ENCODE results near the gene FNDC5. TPM values are rescaled to one million over a fixed set of nuclear protein-coding genes. Genes with fewer than 3 reads are reported as not detected.

Gene FNDC5
- 1.1 and 2.3 TPM in 2 replicates for total RNA-seq (2011; cell fraction: chromatin; rRNA removed; ENCODE audit: low replicate concordance)
- total RNA-seq (2011; cell fraction: nucleolus; rRNA removed) = 1.3 and 2.0 TPM in 2 replicates
- total RNA-seq (2011; cell fraction: nucleoplasm; rRNA removed) = 0.59 and 1.1 TPM in 2 replicates
- total RNA-seq (2014; rRNA removed) (0.14 and 0.61 TPM in 2 replicates), total RNA-seq (2014; rRNA removed; fragmentation: Illumina TruSeq; extraction: Trizol) (0.25 and 0.48 TPM in 2 replicates), total RNA-seq (2015; rRNA removed; fragmentation: Illumina TruSeq; extraction: Trizol) (0.22 and 0.41 TPM in 2 replicates), total RNA-seq (2021) (0.38 and 0.56 TPM in 2 replicates), polyA plus RNA-seq (2011; rRNA removed) (2.1 and 2.5 TPM in 2 replicates), polyA plus RNA-seq (2014; fragmentation: Illumina TruSeq; extraction: Trizol) (0.17 and 0.25 TPM in 2 replicates), polyA plus RNA-seq (2014; fragmentation: Nextera tagmentation; extraction: Ambion mirVana) (under 1 TPM; 0.06 to 0.10 TPM), polyA plus RNA-seq (2014; rRNA removed) (0.12 and 0.24 TPM in 2 replicates), polyA minus RNA-seq (2011; rRNA and poly(A)+ RNA removed) (2.6 and 3.1 TPM in 2 replicates), Bru-seq, nascent RNA (percentile 34 among the genes with signal in this experiment), BruChase-seq, experiment 1, labeled RNA remaining after a 2-hour chase (percentile 13 among the genes with signal in this experiment), BruChase-seq, experiment 2, labeled RNA remaining after a 6-hour chase (percentile 29 among the genes with signal in this experiment)
- 1.3 and 1.6 TPM in 2 replicates for polyA plus RNA-seq (2011; cell fraction: cytosol; rRNA removed)
- 5.0 and 6.0 TPM in 2 replicates for polyA plus RNA-seq (2011; cell fraction: nucleus; rRNA removed)
- polyA plus RNA-seq (2012) = 0.42 and 0.81 TPM in 2 replicates
- 0.38 TPM in 1 of 2 replicates, not detected in the other for polyA minus RNA-seq (2011; cell fraction: cytosol; rRNA and poly(A)+ RNA removed)
- 0.13 and 1.3 TPM in 2 replicates for polyA minus RNA-seq (2011; cell fraction: nucleus; rRNA and poly(A)+ RNA removed)
- long read RNA-seq, experiment 1, partial matches to known transcripts = 1 of 2 reads
- long read RNA-seq, experiment 1, other reads (novel, unspliced or antisense) = 1 of 2 reads
- long read RNA-seq, experiment 2, partial matches to known transcripts = 0 of 1 reads
- long read RNA-seq, experiment 2, other reads (novel, unspliced or antisense) = 1 of 1 reads
- long read RNA-seq, experiment 3 = 0 reads

- Histone ChIP-seq H3K27me3 (ENCODE audit: control insufficient read depth in 2 of 2, insufficient read depth in 2 of 2, low read length in 2 of 2) (peaks cover 4 to 20% of the 10 kb centered on the region in 2 experiments; a peak in 3 of 5 replicates), H3K4me3 (peak within 1 kb of the TSS; percentile 28), H3K27ac (ENCODE audit: extremely low read depth, low read depth, low read length) (no peak within 1 kb of the TSS), H4K20me1 (replicated peaks; ENCODE audit: control insufficient read depth, insufficient read depth, low read length) (peaks cover 9% of the 10 kb centered on the region), H2AFZ (ENCODE audit: low read depth, low read length) (peak within 1 kb of the TSS; percentile 14; the same call in 1 of the 2 replicates), H3K36me3 (ENCODE audit: control insufficient read depth, insufficient read depth, low read length) (no peaks in the 10 kb centered on the region), H3K79me2 (ENCODE audit: control insufficient read depth, insufficient read depth, low read length) (no peaks in the 10 kb centered on the region), H3K9ac (ENCODE audit: insufficient read depth in 1 of 2, low read depth in 2 of 2, low read length in 2 of 2) (peak within 1 kb of the TSS in 1 of 2 experiments; percentile 75; a peak in 2 of 4 replicates), H3K4me1 (replicated peaks in 1 of 2; ENCODE audit: control insufficient read depth in 2 of 2, insufficient read depth in 2 of 2, low read length in 2 of 2) (peaks cover 5 to 16% of the 10 kb centered on the region in 2 experiments; a peak in 4 of 5 replicates), H3K4me2 (ENCODE audit: insufficient read depth, low read length) (peak within 1 kb of the TSS; percentile 23), H3K9me1 (ENCODE audit: control insufficient read depth, insufficient read depth, low read length) (no peaks in the 10 kb centered on the region), H3K9me3 (replicated peaks; ENCODE audit: control insufficient read depth, insufficient read depth, low read depth, low read length) (no peaks in the 10 kb centered on the region)
- 4% methylated on average over 67 of the region's 99 CpGs for WGBS (ENCODE audit: insufficient coverage, low coverage, missing lambda C conversion rate)
- in situ Hi-C loops (cut with MboI) (loop anchor here (5.0 kb wide), 1 partner anchor 348 kb away; no protein-coding TSS in a partner anchor), intact Hi-C loops (cut with micrococcal nuclease) (loop anchor here (2.0 to 5.0 kb wide), 3 partner anchors 98 to 468 kb away; no protein-coding TSS in a partner anchor)
- DNase-seq (ENCODE audit: extremely low read depth in 1 of 4, low spot score in 3 of 4) (peak; percentile 37 to 86 (median 72)), FAIRE-seq (no peak), ATAC-seq (peak; percentile 80)
- ChIA-PET POLR2A (interaction anchor here (0.8 to 1.0 kb wide), 2 partner anchors 8 to 13 kb away, joined by 3 read pairs; no protein-coding TSS in a partner anchor), CTCF (ENCODE audit: low intra/inter-chr PET ratio) (interaction anchor here (0.5 to 2.9 kb wide), 3 partner anchors 159 to 467 kb away, joined by 3 to 26 read pairs (median 3); no protein-coding TSS in a partner anchor)
- no TSS peak for BruUV-seq (replicated peaks)
- peak in 1 of 2 experiments; percentile 54 for TF ChIP-seq E2F6 (IDR thresholded peaks at IDR 0.05; ENCODE audit: borderline replicate concordance in 1 of 2, extremely low read depth in 1 of 2, insufficient read depth in 1 of 2, insufficient read length in 1 of 2, low read depth in 1 of 2, low read length in 1 of 2, poor library complexity in 1 of 2, severe bottlenecking in 1 of 2)
- no peak for TF ChIP-seq NR4A1 (CRISPR knock-in tag; IDR thresholded peaks at IDR 0.05)
- no peak for TF ChIP-seq NR4A1 (tag; IDR thresholded peaks at IDR 0.05)
- no peak for TF ChIP-seq POLR2AphosphoS5 (IDR thresholded peaks at IDR 0.05; ENCODE audit: control insufficient read depth, insufficient read depth, low read depth, low read length)
- no peak for TF ChIP-seq CLOCK (CRISPR knock-in tag; IDR thresholded peaks at IDR 0.05; ENCODE audit: borderline replicate concordance)
- no peak for TF ChIP-seq TEAD4 (IDR thresholded peaks at IDR 0.05; ENCODE audit: low read length)
- TF ChIP-seq TEAD4 (CRISPR knock-in tag; IDR thresholded peaks at IDR 0.05; ENCODE audit: borderline replicate concordance) = no peak
- no peak for TF ChIP-seq SMC3 (conservative IDR thresholded peaks at IDR 0.05; ENCODE audit: insufficient read depth, low read depth, low read length)
- TF ChIP-seq ZNF696 (CRISPR knock-in tag; conservative IDR thresholded peaks at IDR 0.05) = no peak
- TF ChIP-seq BDP1 (IDR thresholded peaks at IDR 0.05; ENCODE audit: insufficient read depth, insufficient read length) = no peak
- 0 out of 2 replicates have a peak, but pooled peaks have one; percentile 74 for TF ChIP-seq ZBTB7A (IDR thresholded peaks at IDR 0.05; ENCODE audit: borderline replicate concordance, control insufficient read depth, low read depth, low read length)
Observed at GRCh38 chr1:32870615-32871363, at the start of gene FNDC5. Gene FNDC5 (minus strand): TSS chr1:32870912.

All from K562 (cell line).